A549 (cell line): Measurements from ENCODE around the gene SH3BP5L. TPM values are rescaled to one million over a fixed set of nuclear protein-coding genes. Genes with fewer than 3 reads are reported as not detected.

Experiments
- ATAC-seq, 2 experiments: fragments of 200-7000 bp in 1 of 2; fragments of >200 bp in 1 of 2; cut with Nextera tagmentation in 1 of 2; cut with Tn5 transposase in 1 of 2; 3 replicates each; pipeline versions ENCODE4 v1.8.0 to v1.9.1; 2018 to 2020; ENCODE audit warnings: mild to moderate bottlenecking in 1 of 2, moderate library complexity in 1 of 2
- CTCF ChIA-PET: fragments of 300-600 bp; sonication (Branson Sonifier 250); formaldehyde crosslinking; extraction: SDS; loops from one replicate; lab custom pipeline; 2021; ENCODE audit warnings: antibody characterized with exemption, inconsistent platforms; lab: Yijun Ruan, JAX
- POLR2A ChIA-PET: fragments of 350-600 bp; formaldehyde crosslinking; extraction: SDS; loops from one replicate; lab custom pipeline; 2021; ENCODE audit warnings: antibody characterized with exemption, inconsistent platforms; lab: Yijun Ruan, JAX
- DNase-seq, 2 experiments: peaks; one replicate each; pipeline versions ENCODE4 v3.0.0 to v3.0.0-alpha.2; 2011 to 2016; ENCODE audit warnings: low read depth in 1 of 2, low spot score in 1 of 2
- FAIRE-seq: peaks from 2 replicates; lab custom pipeline; 2011; peaks lifted over from hg19 to GRCh38; lab: Jason Lieb, UNC
- H3K27ac ChIP-seq, 2 experiments: fragments of >200 bp; sonication (Bioruptor Twin); formaldehyde crosslinking; 3 replicates each; pipeline ENCODE4 v1.5.1; 2016 to 2017
- H3K4me1 ChIP-seq: fragments of >200 bp; sonication (Bioruptor Twin); formaldehyde crosslinking; 3 replicates; pipeline ENCODE4 v1.6.1; 2016
- H3K4me2 ChIP-seq: fragments of >200 bp; sonication (Bioruptor Twin); formaldehyde crosslinking; 3 replicates; pipeline ENCODE4 v1.6.1; 2016
- H3K4me3 ChIP-seq: fragments of >200 bp; sonication (Bioruptor Twin); formaldehyde crosslinking; 3 replicates; pipeline ENCODE4 v1.5.1; 2016
- H3K9me3 ChIP-seq: fragments of >200 bp; sonication (Bioruptor Twin); formaldehyde crosslinking; 3 replicates; pipeline ENCODE4 v1.6.1; 2016
- CBX2 ChIP-seq: fragments of 200-600 bp; sonication (generic); IDR thresholded peaks from 2 replicates; pipeline ENCODE4 v1.6.1; 2016; ENCODE audit warnings: low read depth, mild to moderate bottlenecking, borderline replicate concordance
- CBX8 ChIP-seq: fragments of 200-600 bp; sonication (generic); IDR thresholded peaks from 2 replicates; pipeline ENCODE4 v1.6.1; 2016
- EHF ChIP-seq: fragments of 250-450 bp; sonication (Bioruptor Pico); IDR thresholded peaks from 2 replicates; pipeline ENCODE4 v1.5.0; 2020; ENCODE audit warnings: mild to moderate bottlenecking
- EHMT2 ChIP-seq: fragments of 200-600 bp; sonication (generic); IDR thresholded peaks from 2 replicates; pipeline ENCODE4 v1.6.1; 2016; ENCODE audit warnings: antibody characterized with exemption, low read depth, mild to moderate bottlenecking, moderate library complexity
- ESRRA ChIP-seq: fragments of 150-350 bp; IDR thresholded peaks from 2 replicates; pipeline ENCODE4 v1.6.1; 2014; ENCODE audit warnings: mild to moderate bottlenecking, low read length, borderline replicate concordance
- FOSB ChIP-seq: fragments of 250-450 bp; sonication (Bioruptor Pico); IDR thresholded peaks from 2 replicates; pipeline ENCODE4 v1.5.0; 2020; ENCODE audit warnings: mild to moderate bottlenecking, moderate library complexity
- FOXS1 ChIP-seq: fragments of 250-450 bp; sonication (Bioruptor Pico); IDR thresholded peaks from 2 replicates; pipeline ENCODE4 v1.5.0; 2020; ENCODE audit warnings: mild to moderate bottlenecking, moderate library complexity
- GATA3 ChIP-seq: IDR thresholded peaks from 2 replicates; pipeline ENCODE4 v1.6.1; 2012; ENCODE audit warnings: borderline replicate concordance
- HDAC2 ChIP-seq: fragments of 200-600 bp; sonication (generic); IDR thresholded peaks from 2 replicates; pipeline ENCODE4 v1.6.1; 2016
- HOXB13 ChIP-seq: fragments of 250-450 bp; sonication (Bioruptor Pico); IDR thresholded peaks from 2 replicates; pipeline ENCODE4 v1.5.0; 2020; ENCODE audit warnings: low read depth, mild to moderate bottlenecking, moderate library complexity
- JUN ChIP-seq, 2 experiments: fragments of >200 bp; sonication (Bioruptor Twin); formaldehyde crosslinking; IDR thresholded peaks; 2 replicates in 1 of 2; 3 replicates in 1 of 2; pipeline ENCODE4 v1.6.1; 2016 to 2017
- MAFK ChIP-seq: fragments of 450-650 bp; IDR thresholded peaks from 2 replicates; pipeline ENCODE4 v1.6.1; 2014; ENCODE audit not compliant: partially characterized antibody
- NPAS2 ChIP-seq: fragments of 250-450 bp; sonication (Bioruptor Pico); IDR thresholded peaks from 2 replicates; pipeline ENCODE4 v1.8.0; 2022; ENCODE audit warnings: mild to moderate bottlenecking, moderate library complexity, borderline replicate concordance
- NR3C1 ChIP-seq: fragments of >200 bp; sonication (Bioruptor Twin); formaldehyde crosslinking; IDR thresholded peaks from 3 replicates; pipeline ENCODE4 v1.6.1; 2017
- POLR2A ChIP-seq: IDR thresholded peaks from 2 replicates; pipeline ENCODE4 v1.6.1; 2012; ENCODE audit warnings: mild to moderate bottlenecking, low read length
- RAD21 ChIP-seq, 2 experiments: fragments of >200 bp in 1 of 2; sonication (Bioruptor Twin) in 1 of 2; formaldehyde crosslinking in 1 of 2; IDR thresholded peaks in 1 of 2; conservative IDR thresholded peaks in 1 of 2; 2 replicates in 1 of 2; 3 replicates in 1 of 2; pipeline ENCODE4 v1.6.1; 2012 to 2018; ENCODE audit warnings: inconsistent platforms in 1 of 2
- RARB ChIP-seq: fragments of 250-450 bp; sonication (Bioruptor Pico); IDR thresholded peaks from 2 replicates; pipeline ENCODE4 v1.8.0; 2021; ENCODE audit warnings: mild to moderate bottlenecking, moderate library complexity
- RCOR1 ChIP-seq: fragments of 150-350 bp; IDR thresholded peaks from 2 replicates; pipeline ENCODE4 v1.6.1; 2014; ENCODE audit warnings: antibody characterized with exemption, low read length, low read depth
- SMC3 ChIP-seq: fragments of >200 bp; sonication (Bioruptor Twin); formaldehyde crosslinking; IDR thresholded peaks from 3 replicates; pipeline ENCODE4 v1.6.1; 2018; ENCODE audit warnings: inconsistent platforms
- TP53 ChIP-seq: fragments of 250-450 bp; sonication (Bioruptor Pico); IDR thresholded peaks from 2 replicates; pipeline ENCODE4 v1.5.0; 2021; ENCODE audit warnings: mild to moderate bottlenecking, moderate library complexity
- ZC3H11A ChIP-seq: fragments of 450-650 bp; IDR thresholded peaks from 2 replicates; pipeline ENCODE4 v1.6.1; 2014; ENCODE audit warnings: antibody characterized with exemption, mild to moderate bottlenecking
- ZNF302 ChIP-seq: fragments of 250-450 bp; sonication (Bioruptor Pico); IDR thresholded peaks from 2 replicates; pipeline ENCODE4 v1.9.0; 2021; ENCODE audit warnings: inconsistent platforms, mild to moderate bottlenecking, moderate library complexity
- WGBS: methylation state at CpG from one replicate; pipeline ENCODE4 v1.1.6; 2017; ENCODE audit errors: missing lambda C conversion rate; 5-methylcytosine and 5-hydroxymethylcytosine counted together
- polyA plus RNA-seq, 4 experiments: library from polyadenylated mRNA; depleted of rRNA in 3 of 4; stranded (reverse); fragments of >200 nt; fragmentation: RNase III in 1 of 4; extraction: RNeasy Plus Mini Kit Qiagen cat#74134 plus additional on column Dnase treatment in 1 of 4; gene quantifications; 2 replicates in 3 of 4; 3 replicates in 1 of 4; pipeline ENCODE4 v1.2.3, GENCODE V29; 2011 to 2017
- TF ChIP-seq, protein P1 (sequence below): fragments of 250-450 bp; sonication (Bioruptor Pico); IDR thresholded peaks from 2 replicates; pipeline ENCODE4 v1.5.0; 2021; ENCODE audit warnings: mild to moderate bottlenecking, moderate library complexity, borderline replicate concordance
- TF ChIP-seq, protein P2 (sequence below): IDR thresholded peaks from 2 replicates; pipeline ENCODE4 v1.6.1; 2012
- TF ChIP-seq, protein P3 (sequence below): fragments of 250-450 bp; sonication (Bioruptor Pico); IDR thresholded peaks from 2 replicates; pipeline ENCODE4 v1.5.0; 2020; ENCODE audit warnings: low read depth, mild to moderate bottlenecking, moderate library complexity
- TF ChIP-seq, protein P4 (sequence below): fragments of >200 bp; sonication (Bioruptor Twin); formaldehyde crosslinking; IDR thresholded peaks from 3 replicates; pipeline ENCODE4 v1.6.1; 2016
- TF ChIP-seq, protein P5 (sequence below): fragments of >200 bp; sonication (Bioruptor Twin); formaldehyde crosslinking; IDR thresholded peaks from 2 replicates; pipeline ENCODE4 v1.6.1; 2016
- TF ChIP-seq, protein P6 (sequence below): fragments of 150-350 bp; IDR thresholded peaks from 2 replicates; pipeline ENCODE4 v1.6.1; 2014; ENCODE audit warnings: low read depth, mild to moderate bottlenecking, low read length
- TF ChIP-seq, protein P7 (sequence below): fragments of >200 bp; sonication (Bioruptor Twin); formaldehyde crosslinking; IDR thresholded peaks from 3 replicates; pipeline ENCODE4 v1.5.1; 2016

The SH3BP5L gene
- polyA plus RNA-seq, 2 of the 4 experiments (the other 2 are of a cell fraction): 10.9 to 15.8 TPM

DNA sequence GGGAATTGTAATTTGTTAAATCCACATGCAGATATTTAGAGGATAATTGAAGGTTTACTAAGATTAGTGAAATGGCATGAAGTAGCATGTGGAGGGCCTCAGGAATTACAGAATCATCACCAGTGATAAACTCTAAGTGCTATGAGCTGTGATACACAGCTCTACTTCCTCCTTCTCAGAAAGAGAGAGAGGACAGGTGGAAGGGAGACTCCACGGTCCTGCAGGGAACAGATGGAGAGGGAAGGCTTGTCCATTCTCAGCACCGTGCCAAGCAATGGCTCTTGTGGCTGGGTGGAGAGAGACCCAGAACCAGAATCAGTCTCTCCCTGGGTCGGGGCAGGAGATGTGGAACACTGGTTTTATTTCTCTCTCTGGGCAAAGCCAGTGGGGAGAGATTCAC lies 42.3 kb downstream of the SH3BP5L start:
- H3K4me2 ChIP-seq: no peak overlapping the region
- POLR2A ChIA-PET: no interaction called here
- H3K4me1 ChIP-seq: peaks cover 4% of the 10 kb centered on the region; the same call in 1 of the 3 replicates
- FAIRE-seq (no peak), ATAC-seq (no peak; a peak in 1 of 6 replicates), DNase-seq (no peak)
- no peak overlapping the region for H3K27ac ChIP-seq
- WGBS: 14% methylated on average over 3 of the region's 3 CpGs
- TF ChIP-seq CBX2: no peak
- no peak for TF ChIP-seq EHMT2
- TF ChIP-seq, protein P1, sequence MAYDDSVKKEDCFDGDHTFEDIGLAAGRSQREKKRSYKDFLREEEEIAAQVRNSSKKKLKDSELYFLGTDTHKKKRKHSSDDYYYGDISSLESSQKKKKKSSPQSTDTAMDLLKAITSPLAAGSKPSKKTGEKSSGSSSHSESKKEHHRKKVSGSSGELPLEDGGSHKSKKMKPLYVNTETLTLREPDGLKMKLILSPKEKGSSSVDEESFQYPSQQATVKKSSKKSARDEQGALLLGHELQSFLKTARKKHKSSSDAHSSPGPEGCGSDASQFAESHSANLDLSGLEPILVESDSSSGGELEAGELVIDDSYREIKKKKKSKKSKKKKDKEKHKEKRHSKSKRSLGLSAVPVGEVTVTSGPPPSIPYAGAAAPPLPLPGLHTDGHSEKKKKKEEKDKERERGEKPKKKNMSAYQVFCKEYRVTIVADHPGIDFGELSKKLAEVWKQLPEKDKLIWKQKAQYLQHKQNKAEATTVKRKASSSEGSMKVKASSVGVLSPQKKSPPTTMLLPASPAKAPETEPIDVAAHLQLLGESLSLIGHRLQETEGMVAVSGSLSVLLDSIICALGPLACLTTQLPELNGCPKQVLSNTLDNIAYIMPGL: no peak
- no peak for TF ChIP-seq ZNF302
- no peak for TF ChIP-seq GATA3
- no peak for TF ChIP-seq RARB (CRISPR knock-in tag)
- TF ChIP-seq FOXS1: no peak
- TF ChIP-seq, protein P2, sequence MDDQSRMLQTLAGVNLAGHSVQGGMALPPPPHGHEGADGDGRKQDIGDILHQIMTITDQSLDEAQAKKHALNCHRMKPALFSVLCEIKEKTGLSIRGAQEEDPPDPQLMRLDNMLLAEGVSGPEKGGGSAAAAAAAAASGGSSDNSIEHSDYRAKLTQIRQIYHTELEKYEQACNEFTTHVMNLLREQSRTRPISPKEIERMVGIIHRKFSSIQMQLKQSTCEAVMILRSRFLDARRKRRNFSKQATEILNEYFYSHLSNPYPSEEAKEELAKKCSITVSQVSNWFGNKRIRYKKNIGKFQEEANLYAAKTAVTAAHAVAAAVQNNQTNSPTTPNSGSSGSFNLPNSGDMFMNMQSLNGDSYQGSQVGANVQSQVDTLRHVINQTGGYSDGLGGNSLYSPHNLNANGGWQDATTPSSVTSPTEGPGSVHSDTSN: no peak
- TF ChIP-seq, protein P3, sequence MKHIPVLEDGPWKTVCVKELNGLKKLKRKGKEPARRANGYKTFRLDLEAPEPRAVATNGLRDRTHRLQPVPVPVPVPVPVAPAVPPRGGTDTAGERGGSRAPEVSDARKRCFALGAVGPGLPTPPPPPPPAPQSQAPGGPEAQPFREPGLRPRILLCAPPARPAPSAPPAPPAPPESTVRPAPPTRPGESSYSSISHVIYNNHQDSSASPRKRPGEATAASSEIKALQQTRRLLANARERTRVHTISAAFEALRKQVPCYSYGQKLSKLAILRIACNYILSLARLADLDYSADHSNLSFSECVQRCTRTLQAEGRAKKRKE: no peak
- TF ChIP-seq EHF (CRISPR knock-in tag): no peak
- TF ChIP-seq HDAC2: no peak
- TF ChIP-seq, protein P4, sequence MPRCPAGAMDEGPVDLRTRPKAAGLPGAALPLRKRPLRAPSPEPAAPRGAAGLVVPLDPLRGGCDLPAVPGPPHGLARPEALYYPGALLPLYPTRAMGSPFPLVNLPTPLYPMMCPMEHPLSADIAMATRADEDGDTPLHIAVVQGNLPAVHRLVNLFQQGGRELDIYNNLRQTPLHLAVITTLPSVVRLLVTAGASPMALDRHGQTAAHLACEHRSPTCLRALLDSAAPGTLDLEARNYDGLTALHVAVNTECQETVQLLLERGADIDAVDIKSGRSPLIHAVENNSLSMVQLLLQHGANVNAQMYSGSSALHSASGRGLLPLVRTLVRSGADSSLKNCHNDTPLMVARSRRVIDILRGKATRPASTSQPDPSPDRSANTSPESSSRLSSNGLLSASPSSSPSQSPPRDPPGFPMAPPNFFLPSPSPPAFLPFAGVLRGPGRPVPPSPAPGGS: no peak
- TF ChIP-seq ESRRA: no peak
- TF ChIP-seq, protein P5, sequence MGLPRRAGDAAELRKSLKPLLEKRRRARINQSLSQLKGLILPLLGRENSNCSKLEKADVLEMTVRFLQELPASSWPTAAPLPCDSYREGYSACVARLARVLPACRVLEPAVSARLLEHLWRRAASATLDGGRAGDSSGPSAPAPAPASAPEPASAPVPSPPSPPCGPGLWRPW: no peak
- TF ChIP-seq JUN (IDR thresholded peaks at IDR 0.05): no peak
- no peak for TF ChIP-seq FOSB (CRISPR knock-in tag)
- TF ChIP-seq TP53 (CRISPR knock-in tag): no peak
- TF ChIP-seq, protein P6, sequence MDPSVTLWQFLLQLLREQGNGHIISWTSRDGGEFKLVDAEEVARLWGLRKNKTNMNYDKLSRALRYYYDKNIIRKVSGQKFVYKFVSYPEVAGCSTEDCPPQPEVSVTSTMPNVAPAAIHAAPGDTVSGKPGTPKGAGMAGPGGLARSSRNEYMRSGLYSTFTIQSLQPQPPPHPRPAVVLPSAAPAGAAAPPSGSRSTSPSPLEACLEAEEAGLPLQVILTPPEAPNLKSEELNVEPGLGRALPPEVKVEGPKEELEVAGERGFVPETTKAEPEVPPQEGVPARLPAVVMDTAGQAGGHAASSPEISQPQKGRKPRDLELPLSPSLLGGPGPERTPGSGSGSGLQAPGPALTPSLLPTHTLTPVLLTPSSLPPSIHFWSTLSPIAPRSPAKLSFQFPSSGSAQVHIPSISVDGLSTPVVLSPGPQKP: no peak
- H3K4me3 ChIP-seq: no peak overlapping the region
- CTCF ChIA-PET: interaction anchor here (1.0 kb wide), 1 partner anchor 84 kb away, joined by 3 read pairs; no protein-coding TSS in a partner anchor
- peaks cover 7% of the 10 kb centered on the region; the same call in 1 of the 3 replicates for H3K9me3 ChIP-seq

DNA sequence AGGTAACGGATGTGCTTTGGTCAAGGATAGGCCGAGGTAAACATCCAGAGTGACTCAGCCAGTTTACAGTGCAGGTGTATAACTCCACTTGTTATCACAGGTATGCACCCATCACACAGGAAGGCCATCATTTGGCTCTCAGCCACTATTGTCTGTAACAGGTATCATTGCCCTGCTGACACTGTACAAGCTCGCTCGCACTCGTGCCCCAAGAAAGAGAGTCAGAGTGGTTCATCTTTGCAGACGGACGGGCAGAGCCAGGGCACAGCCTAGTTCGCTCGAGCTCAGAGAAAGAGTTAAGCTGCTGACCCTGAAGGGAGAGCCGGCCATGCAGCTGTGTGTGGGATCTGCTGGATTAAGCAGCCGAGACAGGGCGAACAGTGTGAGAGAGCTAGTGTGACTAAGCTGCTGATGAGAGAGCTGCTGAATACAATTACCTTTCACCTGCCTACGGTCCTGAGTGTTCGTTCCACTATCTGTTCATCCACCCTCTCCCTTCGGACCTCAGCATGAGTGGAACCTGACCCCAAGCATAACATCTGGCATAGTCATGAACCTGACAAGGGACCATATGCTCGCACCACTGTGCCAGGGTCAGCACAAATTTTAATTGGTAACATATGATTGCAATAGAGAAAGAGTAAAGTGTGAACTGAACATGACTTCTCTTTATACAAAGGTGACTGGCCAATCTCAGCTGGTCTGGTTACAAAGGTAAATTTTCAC lies 43.1 kb downstream of the SH3BP5L start:
- Histone ChIP-seq H3K4me1 (peaks cover 4% of the 10 kb centered on the region; the same call in 1 of the 3 replicates), H3K9me3 (peaks cover 7% of the 10 kb centered on the region; the same call in 1 of the 3 replicates), H3K4me3 (no peak overlapping the region), H3K4me2 (no peak overlapping the region), H3K27ac (no peak overlapping the region)
- CTCF ChIA-PET: interaction anchor here (1.0 kb wide), 1 partner anchor 83 kb away, joined by 3 read pairs; no protein-coding TSS in a partner anchor
- 60% methylated on average over 16 of the region's 16 CpGs for WGBS
- DNase-seq (no peak), ATAC-seq (no peak), FAIRE-seq (no peak)
- POLR2A ChIA-PET: no interaction called here
- no peak for TF ChIP-seq FOXS1
- TF ChIP-seq RCOR1: no peak
- no peak for TF ChIP-seq RAD21 (conservative IDR thresholded peaks at IDR 0.05 in 1 of 2, IDR thresholded peaks at IDR 0.05 in 1 of 2)
- TF ChIP-seq NPAS2 (CRISPR knock-in tag): no peak
- TF ChIP-seq CBX8: no peak
- TF ChIP-seq NR3C1: no peak
- TF ChIP-seq, protein P5: no peak
- TF ChIP-seq MAFK: no peak
- TF ChIP-seq POLR2A: no peak
- no peak for TF ChIP-seq ESRRA
- no peak for TF ChIP-seq ZC3H11A
- TF ChIP-seq, protein P7, sequence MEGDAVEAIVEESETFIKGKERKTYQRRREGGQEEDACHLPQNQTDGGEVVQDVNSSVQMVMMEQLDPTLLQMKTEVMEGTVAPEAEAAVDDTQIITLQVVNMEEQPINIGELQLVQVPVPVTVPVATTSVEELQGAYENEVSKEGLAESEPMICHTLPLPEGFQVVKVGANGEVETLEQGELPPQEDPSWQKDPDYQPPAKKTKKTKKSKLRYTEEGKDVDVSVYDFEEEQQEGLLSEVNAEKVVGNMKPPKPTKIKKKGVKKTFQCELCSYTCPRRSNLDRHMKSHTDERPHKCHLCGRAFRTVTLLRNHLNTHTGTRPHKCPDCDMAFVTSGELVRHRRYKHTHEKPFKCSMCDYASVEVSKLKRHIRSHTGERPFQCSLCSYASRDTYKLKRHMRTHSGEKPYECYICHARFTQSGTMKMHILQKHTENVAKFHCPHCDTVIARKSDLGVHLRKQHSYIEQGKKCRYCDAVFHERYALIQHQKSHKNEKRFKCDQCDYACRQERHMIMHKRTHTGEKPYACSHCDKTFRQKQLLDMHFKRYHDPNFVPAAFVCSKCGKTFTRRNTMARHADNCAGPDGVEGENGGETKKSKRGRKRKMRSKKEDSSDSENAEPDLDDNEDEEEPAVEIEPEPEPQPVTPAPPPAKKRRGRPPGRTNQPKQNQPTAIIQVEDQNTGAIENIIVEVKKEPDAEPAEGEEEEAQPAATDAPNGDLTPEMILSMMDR: no peak
- no peak for TF ChIP-seq SMC3
- TF ChIP-seq HOXB13 (CRISPR knock-in tag): no peak
